ENCODE results near the gene MEGF9.

GRCh38 chr9:120619751-120620655 is 94.3 kb downstream of the MEGF9 start:
- no peak for TF ChIP-seq EZH2 (IDR thresholded peaks at IDR 0.05; ENCODE audit: borderline replicate concordance, low read length)
- TF ChIP-seq CTCF (conservative IDR thresholded peaks at IDR 0.05 in 1 of 2, IDR thresholded peaks at IDR 0.05 in 1 of 2; ENCODE audit: extremely low read depth in 1 of 2, insufficient read depth in 1 of 2, low read depth in 1 of 2, low read length in 2 of 2), result peak; percentile 74 to 77
